HEK293T (cell line): ENCODE data around the gene ZBTB8B.

Source experiments
- ARNT ChIP-seq: fragments of 450-650 bp; IDR thresholded peaks from 2 replicates; pipeline ENCODE4 v1.6.1; 2017; ENCODE audit warnings: mild to moderate bottlenecking
- BHLHE40 ChIP-seq: fragments of 450-650 bp; IDR thresholded peaks from 2 replicates; pipeline ENCODE4 v1.6.1; 2016; ENCODE audit warnings: mild to moderate bottlenecking, moderate library complexity, borderline replicate concordance
- ELF4 ChIP-seq: fragments of 450-650 bp; IDR thresholded peaks from 2 replicates; pipeline ENCODE4 v1.6.1; 2017; ENCODE audit warnings: antibody characterized with exemption
- FOXA1 ChIP-seq: fragments of 450-650 bp; IDR thresholded peaks from 2 replicates; pipeline ENCODE4 v1.6.1; 2016; ENCODE audit warnings: mild to moderate bottlenecking
- FOXK2 ChIP-seq: fragments of 450-650 bp; IDR thresholded peaks from 2 replicates; pipeline ENCODE4 v1.6.1; 2016; ENCODE audit warnings: mild to moderate bottlenecking
- FOXM1 ChIP-seq: fragments of 450-650 bp; IDR thresholded peaks from 2 replicates; pipeline ENCODE4 v1.6.1; 2017; ENCODE audit warnings: mild to moderate bottlenecking, borderline replicate concordance
- HDGF ChIP-seq: fragments of 450-650 bp; IDR thresholded peaks from 2 replicates; pipeline ENCODE4 v1.6.1; 2017; ENCODE audit warnings: antibody characterized with exemption, borderline replicate concordance
- SP1 ChIP-seq: fragments of 450-650 bp; IDR thresholded peaks from 2 replicates; pipeline ENCODE4 v1.6.1; 2017
- ZNF384 ChIP-seq: fragments of 450-650 bp; IDR thresholded peaks from 2 replicates; pipeline ENCODE4 v1.6.1; 2016

- TF ChIP-seq HDGF, result no peak
- TF ChIP-seq FOXA1, result no peak
- TF ChIP-seq SP1, result no peak
- no peak for TF ChIP-seq FOXK2
- no peak for TF ChIP-seq FOXM1
- no peak for TF ChIP-seq ZNF384
- no peak for TF ChIP-seq ARNT
- no peak for TF ChIP-seq BHLHE40
- TF ChIP-seq ELF4, result no peak
These were observed 43.1 kb upstream of the ZBTB8B start for GRCh38 chr1:32421775-32422174.
